ENCODE data around the gene DHRSX.
"Not testable (repeated sequence)": the region's sequence is repeated elsewhere in the genome, so short reads cannot be mapped to it uniquely, and the experiment has no call there.

The DHRSX gene

GRCh38 chrX:2484256-2484655 lies 16.5 kb downstream of the DHRSX start:
- no peak for TF ChIP-seq ZFX (IDR thresholded peaks at IDR 0.05)
- TF ChIP-seq CTCF (conservative IDR thresholded peaks at IDR 0.05), result no peak

GRCh38 chrX:2483398-2484060 lies 17.2 kb downstream of the DHRSX start:
- TF ChIP-seq ZFX (IDR thresholded peaks at IDR 0.05), result no peak
- TF ChIP-seq CTCF (conservative IDR thresholded peaks at IDR 0.05), result no peak
- no peak overlapping the region for H3K27ac ChIP-seq

More at GRCh38 chrX:2484256-2484655, 16.5 kb downstream of the DHRSX start:
- no peak overlapping the region for H3K27ac ChIP-seq

GRCh38 chrX:2481597-2481996 lies 19.2 kb downstream of the DHRSX start:
- H3K27ac ChIP-seq, result not testable (repeated sequence)

- H3K27ac ChIP-seq, result not testable (repeated sequence)
Measured at GRCh38 chrX:2479982-2480381, 20.8 kb downstream of the DHRSX start.

- H3K27ac ChIP-seq, result no peak overlapping the region
- TF ChIP-seq ZFX (IDR thresholded peaks at IDR 0.05) (no peak), CTCF (conservative IDR thresholded peaks at IDR 0.05) (no peak)
Measured at GRCh38 chrX:2479420-2479780, 21.4 kb downstream of the DHRSX start.

GRCh38 chrX:2478546-2479419 lies 22.0 kb downstream of the DHRSX start:
- H3K27ac ChIP-seq, result no peak overlapping the region
- TF ChIP-seq ZFX (IDR thresholded peaks at IDR 0.05) (no peak), CTCF (conservative IDR thresholded peaks at IDR 0.05) (no peak)

GRCh38 chrX:2477313-2477712 lies 23.5 kb downstream of the DHRSX start:
- H3K27ac ChIP-seq, result not testable (repeated sequence)

- TF ChIP-seq CTCF (conservative IDR thresholded peaks at IDR 0.05) (no peak), ZFX (IDR thresholded peaks at IDR 0.05) (no peak)
- H3K27ac ChIP-seq, result no peak overlapping the region
Measured at GRCh38 chrX:2474963-2475726, 25.6 kb downstream of the DHRSX start.

Measured in C4-2B (cell line).